Thyroid gland (tissue), 4 donors: ENCODE data around the gene LTBR.

Experiments used
- CTCF ChIP-seq, 6 experiments: fragments of 200-600 bp in 3 of 6; fragments of 450-650 bp in 3 of 6; sonication (generic) in 3 of 6; IDR thresholded peaks; one replicate each; pipeline ENCODE4 v1.5.1; 2016 to 2019; ENCODE audit warnings: antibody characterized with exemption in 6 of 6, mild to moderate bottlenecking in 2 of 6, inconsistent platforms in 1 of 6, moderate library complexity in 1 of 6
- POLR2A ChIP-seq, 2 donors: fragments of 450-650 bp; IDR thresholded peaks; one replicate each; pipeline ENCODE4 v1.6.1; 2017; ENCODE audit warnings: antibody characterized with exemption in 2 of 2, mild to moderate bottlenecking in 2 of 2, moderate library complexity in 1 of 2

DNA sequence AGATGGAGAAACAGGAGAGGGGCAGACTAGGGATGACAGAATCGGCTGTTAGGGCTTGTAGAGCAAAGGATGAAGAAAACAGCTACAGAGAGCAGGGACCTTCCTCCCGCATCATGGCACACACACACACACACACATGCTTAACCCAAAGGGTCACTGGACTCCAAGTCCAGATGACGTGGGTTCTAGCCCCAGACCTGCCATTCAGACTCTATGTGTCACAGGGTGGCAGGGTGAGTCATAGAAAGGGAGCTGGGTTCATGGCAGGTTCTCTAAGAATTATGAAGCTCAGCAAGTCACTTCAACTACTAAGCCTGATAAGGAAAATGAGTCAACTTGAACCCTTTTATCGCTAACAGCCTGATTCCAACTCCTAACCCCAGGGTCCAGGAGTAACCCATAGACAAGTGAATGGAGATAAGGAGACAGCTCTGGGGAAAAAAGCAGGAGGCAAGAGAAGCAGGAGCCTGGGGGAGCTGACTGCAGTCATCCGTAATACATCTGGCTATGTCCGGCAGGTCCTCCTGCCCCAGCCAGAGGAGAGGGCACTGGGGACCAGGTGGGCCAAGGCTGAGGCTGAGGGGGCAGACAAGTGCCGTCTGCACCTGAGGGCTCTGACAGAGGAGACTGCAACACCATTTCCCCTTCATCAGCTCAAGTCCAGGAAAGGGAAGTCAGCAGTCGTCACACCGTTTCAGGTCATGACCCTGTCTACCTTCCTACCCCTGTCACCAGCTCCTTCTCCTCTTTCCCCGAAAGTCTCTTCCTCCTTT, 38.5 kb upstream of the LTBR start:
- TF ChIP-seq CTCF (IDR thresholded peaks at IDR 0.05) (no peak), POLR2A (IDR thresholded peaks at IDR 0.05) (no peak)
